Lower leg skin (tissue), 3 donors: ENCODE measurements around the gene GPRIN1.

Experiments
- POLR2A ChIP-seq, 2 donors: fragments of 450-650 bp; IDR thresholded peaks; one replicate each; pipeline ENCODE4 v1.6.1; 2016 to 2017; ENCODE audit warnings: antibody characterized with exemption in 2 of 2, mild to moderate bottlenecking in 1 of 2, moderate library complexity in 1 of 2
- TF ChIP-seq, protein P1 (sequence below), 3 donors: fragments of 450-650 bp; IDR thresholded peaks; one replicate each; pipeline ENCODE4 v1.5.1; 2016; ENCODE audit warnings: antibody characterized with exemption in 3 of 3, mild to moderate bottlenecking in 3 of 3, moderate library complexity in 2 of 3

DNA sequence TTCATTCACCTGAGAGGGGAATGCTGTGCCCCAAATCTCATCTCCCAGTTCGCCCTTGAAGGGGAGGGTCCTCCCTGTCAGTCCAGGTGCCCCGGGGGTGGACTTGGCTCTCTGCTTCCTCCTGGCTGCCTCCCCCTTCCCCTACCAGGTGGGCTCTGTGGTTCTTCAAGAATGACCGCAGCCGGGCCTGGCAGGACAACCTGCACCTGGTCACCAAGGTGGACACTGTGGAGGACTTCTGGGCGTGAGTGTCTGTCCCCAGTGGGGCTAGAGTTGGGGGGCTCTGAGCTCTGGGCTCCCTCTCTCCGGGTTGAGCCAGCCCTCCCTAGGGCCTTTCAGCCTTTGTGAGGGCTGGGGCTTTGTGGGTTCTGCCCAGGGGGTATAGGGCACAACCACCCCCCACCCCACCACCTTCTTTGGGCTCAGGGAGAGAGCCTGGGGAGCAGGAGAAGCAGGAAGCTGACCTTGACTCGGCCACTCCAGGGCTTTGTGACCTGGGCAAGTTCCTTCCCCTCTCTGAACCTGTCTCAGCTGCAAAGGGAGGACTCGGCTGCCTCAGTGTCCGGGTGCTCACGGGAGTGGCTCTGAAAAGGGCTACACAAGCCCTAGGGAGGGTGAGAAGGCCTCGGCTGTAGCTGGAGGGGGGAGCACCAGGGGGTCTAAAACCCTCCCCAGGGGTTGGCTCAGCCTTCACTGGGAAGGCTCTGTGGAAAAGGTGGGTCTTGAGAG lies 33.7 kb upstream of the GPRIN1 start:
- TF ChIP-seq, protein P1, sequence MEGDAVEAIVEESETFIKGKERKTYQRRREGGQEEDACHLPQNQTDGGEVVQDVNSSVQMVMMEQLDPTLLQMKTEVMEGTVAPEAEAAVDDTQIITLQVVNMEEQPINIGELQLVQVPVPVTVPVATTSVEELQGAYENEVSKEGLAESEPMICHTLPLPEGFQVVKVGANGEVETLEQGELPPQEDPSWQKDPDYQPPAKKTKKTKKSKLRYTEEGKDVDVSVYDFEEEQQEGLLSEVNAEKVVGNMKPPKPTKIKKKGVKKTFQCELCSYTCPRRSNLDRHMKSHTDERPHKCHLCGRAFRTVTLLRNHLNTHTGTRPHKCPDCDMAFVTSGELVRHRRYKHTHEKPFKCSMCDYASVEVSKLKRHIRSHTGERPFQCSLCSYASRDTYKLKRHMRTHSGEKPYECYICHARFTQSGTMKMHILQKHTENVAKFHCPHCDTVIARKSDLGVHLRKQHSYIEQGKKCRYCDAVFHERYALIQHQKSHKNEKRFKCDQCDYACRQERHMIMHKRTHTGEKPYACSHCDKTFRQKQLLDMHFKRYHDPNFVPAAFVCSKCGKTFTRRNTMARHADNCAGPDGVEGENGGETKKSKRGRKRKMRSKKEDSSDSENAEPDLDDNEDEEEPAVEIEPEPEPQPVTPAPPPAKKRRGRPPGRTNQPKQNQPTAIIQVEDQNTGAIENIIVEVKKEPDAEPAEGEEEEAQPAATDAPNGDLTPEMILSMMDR (IDR thresholded peaks at IDR 0.05): no peak
- TF ChIP-seq POLR2A (IDR thresholded peaks at IDR 0.05): no peak
